Natural killer cell (primary cell): Measurements from ENCODE around the gene CHSY1. TPM values are rescaled to one million over a fixed set of nuclear protein-coding genes. Genes with fewer than 3 reads are reported as not detected.

Source experiments
- ATAC-seq, 3 donors: fragments of 150-1000 bp in 2 of 3; fragments of 200-7000 bp in 1 of 3; cut with Tn5 transposase; 1 replicate in 1 of 3; 2 replicates in 2 of 3; pipeline ENCODE4 v1.10.0; 2021; ENCODE audit warnings: mild to moderate bottlenecking in 2 of 3, moderate library complexity in 2 of 3
- DNase-seq, 2 donors: peaks; one replicate each; pipeline versions ENCODE4 v3.0.0 to v3.0.0-alpha.2; 2013 to 2021; ENCODE audit warnings: mixed read lengths in 1 of 2
- H3K27ac ChIP-seq: one replicate; pipeline ENCODE4 v1.5.1; 2013; ENCODE audit warnings: mild to moderate bottlenecking, low read length
- H3K27me3 ChIP-seq: one replicate; pipeline ENCODE4 v1.6.1; 2013; ENCODE audit warnings: low read length; ENCODE audit not compliant: control insufficient read depth, insufficient read depth
- H3K36me3 ChIP-seq: one replicate; pipeline ENCODE4 v1.6.1; 2013; ENCODE audit warnings: low read length; ENCODE audit not compliant: control insufficient read depth, insufficient read depth
- H3K4me1 ChIP-seq: one replicate; pipeline ENCODE4 v1.6.1; 2013; ENCODE audit warnings: low read length; ENCODE audit not compliant: control insufficient read depth, insufficient read depth
- H3K4me3 ChIP-seq: one replicate; pipeline ENCODE4 v1.5.1; 2013; ENCODE audit warnings: low read length
- H3K9me3 ChIP-seq: one replicate; pipeline ENCODE4 v1.6.1; 2013; ENCODE audit warnings: low read length; ENCODE audit not compliant: control insufficient read depth, insufficient read depth
- H3K27ac Mint-ChIP-seq, 2 donors: one replicate each; pipeline ENCODE4 v1.8.0; 2022; ENCODE audit warnings: mild to moderate bottlenecking in 2 of 2, mixed read lengths in 2 of 2, moderate library complexity in 1 of 2
- H3K27me3 Mint-ChIP-seq, 2 donors: one replicate each; pipeline ENCODE4 v1.8.0; 2022; ENCODE audit warnings: low read depth in 2 of 2, mixed read lengths in 2 of 2
- H3K36me3 Mint-ChIP-seq: one replicate; pipeline ENCODE4 v1.8.0; 2022; ENCODE audit warnings: mixed read lengths
- H3K4me1 Mint-ChIP-seq, 2 donors: one replicate each; pipeline ENCODE4 v1.8.0; 2022; ENCODE audit warnings: mixed read lengths in 2 of 2
- H3K4me3 Mint-ChIP-seq: one replicate; pipeline ENCODE4 v1.8.0; 2022; ENCODE audit warnings: mild to moderate bottlenecking, moderate library complexity, mixed read lengths
- H3K9me3 Mint-ChIP-seq, 2 donors: one replicate each; pipeline ENCODE4 v1.8.0; 2022; ENCODE audit warnings: mixed read lengths in 2 of 2
- WGBS: methylation state at CpG from one replicate; pipeline ENCODE4 v1.1.7; 2013; ENCODE audit warnings: missing lambda C conversion rate; ENCODE audit not compliant: insufficient coverage; 5-methylcytosine and 5-hydroxymethylcytosine counted together
- intact Hi-C: fragments of 100-400 bp; cut with micrococcal nuclease; formaldehyde crosslinking; loops from one replicate; pipeline ENCODE4 v1.14.2; 2022
- total RNA-seq, 4 donors: library from RNA; stranded (reverse); fragments of 120-200 nt in 1 of 4; gene quantifications; one replicate each; pipeline versions ENCODE4 v1.2.3 to v1.2.4, GENCODE V29; 2013 to 2022
- TF ChIP-seq, protein P1 (sequence below): fragments of 200-600 bp; IDR thresholded peaks from one replicate; pipeline ENCODE4 v1.8.0; 2022; ENCODE audit warnings: antibody characterized with exemption

Gene CHSY1
- total RNA-seq, 3 donors from 2014 or later (not counting 1 experiment from before 2014, with no cell fraction given): 21.1 to 32.5 (median 30.8) TPM

DNA sequence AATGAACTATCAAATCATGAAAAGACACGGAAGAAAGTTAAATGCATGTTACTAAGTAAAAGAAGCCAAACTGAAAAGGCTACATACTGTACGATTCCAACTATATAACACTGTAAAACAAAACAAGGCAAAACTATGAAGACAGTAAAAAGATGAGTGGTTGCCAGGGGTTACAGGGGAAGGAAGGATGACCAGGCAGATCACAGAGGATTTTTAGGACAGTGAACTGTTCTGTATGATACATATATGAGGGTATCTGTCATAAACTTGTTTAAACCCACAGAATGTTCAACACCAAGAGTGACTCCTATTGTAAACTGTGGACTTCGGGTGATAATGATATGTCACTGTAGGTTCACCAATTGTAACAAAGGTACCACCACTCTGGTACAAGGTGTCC, 60.6 kb downstream of the CHSY1 start:
- TF ChIP-seq, protein P1, sequence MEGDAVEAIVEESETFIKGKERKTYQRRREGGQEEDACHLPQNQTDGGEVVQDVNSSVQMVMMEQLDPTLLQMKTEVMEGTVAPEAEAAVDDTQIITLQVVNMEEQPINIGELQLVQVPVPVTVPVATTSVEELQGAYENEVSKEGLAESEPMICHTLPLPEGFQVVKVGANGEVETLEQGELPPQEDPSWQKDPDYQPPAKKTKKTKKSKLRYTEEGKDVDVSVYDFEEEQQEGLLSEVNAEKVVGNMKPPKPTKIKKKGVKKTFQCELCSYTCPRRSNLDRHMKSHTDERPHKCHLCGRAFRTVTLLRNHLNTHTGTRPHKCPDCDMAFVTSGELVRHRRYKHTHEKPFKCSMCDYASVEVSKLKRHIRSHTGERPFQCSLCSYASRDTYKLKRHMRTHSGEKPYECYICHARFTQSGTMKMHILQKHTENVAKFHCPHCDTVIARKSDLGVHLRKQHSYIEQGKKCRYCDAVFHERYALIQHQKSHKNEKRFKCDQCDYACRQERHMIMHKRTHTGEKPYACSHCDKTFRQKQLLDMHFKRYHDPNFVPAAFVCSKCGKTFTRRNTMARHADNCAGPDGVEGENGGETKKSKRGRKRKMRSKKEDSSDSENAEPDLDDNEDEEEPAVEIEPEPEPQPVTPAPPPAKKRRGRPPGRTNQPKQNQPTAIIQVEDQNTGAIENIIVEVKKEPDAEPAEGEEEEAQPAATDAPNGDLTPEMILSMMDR: no peak
- Mint-ChIP-seq H3K4me1 (peaks cover 64 to 76% of the 10 kb centered on the region in 2 donors), H3K27ac (no peak overlapping the region), H3K9me3 (peaks cover 0 to 3% of the 10 kb centered on the region in 2 donors), H3K27me3 (no peaks in the 10 kb centered on the region), H3K4me3 (no peak overlapping the region), H3K36me3 (no peaks in the 10 kb centered on the region)
- Histone ChIP-seq H3K27ac (no peak overlapping the region), H3K4me1 (peaks cover 23% of the 10 kb centered on the region), H3K36me3 (no peaks in the 10 kb centered on the region), H3K4me3 (no peak overlapping the region), H3K27me3 (no peaks in the 10 kb centered on the region), H3K9me3 (no peaks in the 10 kb centered on the region)
- no peak for DNase-seq
- ATAC-seq: no peak
- intact Hi-C loops: no loop called here
- WGBS: 67% methylated on average over 1 of the region's 3 CpGs

DNA sequence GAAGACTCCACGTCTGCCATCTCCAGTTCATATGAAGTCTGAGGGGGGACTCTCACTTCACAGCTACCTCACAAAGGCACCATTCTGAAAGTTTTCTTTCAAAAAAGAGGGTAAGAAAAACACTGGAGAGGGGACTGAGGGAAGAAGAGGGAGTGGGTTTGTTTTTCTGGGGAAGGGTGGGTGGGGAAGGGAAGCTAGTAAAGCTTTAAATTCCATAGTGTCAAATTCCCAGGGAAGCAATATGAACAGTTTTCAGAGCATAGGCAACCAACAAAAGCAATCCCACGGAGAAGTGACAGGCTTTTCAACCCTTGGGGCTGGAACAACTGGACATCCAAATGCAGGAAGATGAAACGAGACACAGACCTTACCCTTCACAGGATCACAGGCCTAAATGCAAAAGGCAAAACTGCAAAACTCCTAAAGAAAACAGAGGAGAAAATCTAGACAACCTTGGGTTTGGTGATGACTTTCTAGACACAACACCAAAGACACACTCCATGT, 61.7 kb downstream of the CHSY1 start:
- Mint-ChIP-seq H3K27me3 (no peaks in the 10 kb centered on the region), H3K4me1 (peaks cover 71 to 76% of the 10 kb centered on the region in 2 donors), H3K9me3 (peaks cover 0 to 3% of the 10 kb centered on the region in 2 donors), H3K4me3 (no peak overlapping the region), H3K36me3 (no peaks in the 10 kb centered on the region), H3K27ac (no peak overlapping the region)
- no peaks in the 10 kb centered on the region for H3K9me3 ChIP-seq
- intact Hi-C loops: no loop called here
- no peak for ATAC-seq
- TF ChIP-seq, protein P1: no peak
- H3K4me3 ChIP-seq: no peak overlapping the region
- DNase-seq: no peak
- H3K27me3 ChIP-seq: no peaks in the 10 kb centered on the region
- WGBS: 93% methylated on average over 3 of the region's 3 CpGs
- H3K27ac ChIP-seq: no peak overlapping the region
- peaks cover 3% of the 10 kb centered on the region for H3K36me3 ChIP-seq
- H3K4me1 ChIP-seq: peaks cover 23% of the 10 kb centered on the region

GRCh38 chr15:101189409-101190091, 62.3 kb downstream of the CHSY1 start:
- intact Hi-C loops: no loop called here
- TF ChIP-seq, protein P1: no peak
- H3K27me3 Mint-ChIP-seq: no peaks in the 10 kb centered on the region
- 95% methylated on average over 16 of the region's 17 CpGs for WGBS
- Histone ChIP-seq H3K27ac (no peak overlapping the region), H3K4me3 (no peak overlapping the region), H3K27me3 (no peaks in the 10 kb centered on the region), H3K4me1 (peaks cover 19% of the 10 kb centered on the region), H3K36me3 (peaks cover 3% of the 10 kb centered on the region), H3K9me3 (no peaks in the 10 kb centered on the region)
- DNase-seq: no peak
- peaks cover 69 to 77% of the 10 kb centered on the region in 2 donors for H3K4me1 Mint-ChIP-seq
- peak overlapping the region; percentile 23 to 41 for H3K27ac Mint-ChIP-seq
- H3K36me3 Mint-ChIP-seq: no peaks in the 10 kb centered on the region
- H3K4me3 Mint-ChIP-seq: no peak overlapping the region
- ATAC-seq: no peak
- peaks cover 0 to 3% of the 10 kb centered on the region in 2 donors for H3K9me3 Mint-ChIP-seq
